A673 (cell line): ENCODE results near the gene CCDC179. TPM values are rescaled to one million over a fixed set of nuclear protein-coding genes. Genes with fewer than 3 reads are reported as not detected.

ENCODE experiments used
- BruUV-seq: library from RNA; stranded (reverse); fragments of 400-500 nt; replicated peaks from 2 replicates; lab custom pipeline; 2021; lab: Mats Ljungman, UMichigan
- CTCF ChIA-PET: fragments of 300-600 bp; sonication (Branson Sonifier 250); formaldehyde crosslinking; loops from one replicate; lab custom pipeline; 2022; ENCODE audit warnings: antibody characterized with exemption; lab: Charles Lee
- POLR2A ChIA-PET: fragments of 300-600 bp; sonication (Branson Sonifier 250); formaldehyde crosslinking; loops from one replicate; lab custom pipeline; 2022; ENCODE audit warnings: antibody characterized with exemption; ENCODE audit not compliant: low non-redundant PET; lab: Charles Lee
- DNase-seq: peaks from one replicate; pipeline ENCODE4 v3.0.0-alpha.2; 2015; ENCODE audit warnings: low spot score
- H3K27ac ChIP-seq: fragments of 200-600 bp; sonication (generic); 2 replicates; pipeline ENCODE4 v1.5.1; 2016; ENCODE audit warnings: mixed run types, low read depth, mild to moderate bottlenecking, mixed read lengths, antibody characterized with exemption, low read length; ENCODE audit not compliant: poor library complexity, severe bottlenecking
- H3K27me3 ChIP-seq: fragments of 200-600 bp; sonication (generic); replicated peaks from 2 replicates; pipeline ENCODE4 v1.6.1; 2017; ENCODE audit warnings: mixed run types, low read depth, mild to moderate bottlenecking, mixed read lengths, antibody characterized with exemption, low read length; ENCODE audit not compliant: insufficient read depth, poor library complexity
- H3K36me3 ChIP-seq: fragments of 200-600 bp; sonication (generic); 2 replicates; pipeline ENCODE4 v1.6.1; 2016; ENCODE audit warnings: mixed run types, mild to moderate bottlenecking, mixed read lengths, antibody characterized with exemption, low read length; ENCODE audit not compliant: insufficient read depth, poor library complexity, severe bottlenecking
- H3K4me1 ChIP-seq: fragments of 200-600 bp; sonication (generic); 2 replicates; pipeline ENCODE4 v1.6.1; 2017; ENCODE audit warnings: mixed run types, mild to moderate bottlenecking, mixed read lengths, antibody characterized with exemption, low read length; ENCODE audit not compliant: insufficient read depth, poor library complexity, severe bottlenecking
- H3K4me3 ChIP-seq: fragments of 200-600 bp; sonication (generic); 2 replicates; pipeline ENCODE4 v1.5.1; 2016; ENCODE audit warnings: low read depth, mixed run types, mild to moderate bottlenecking, mixed read lengths, low read length; ENCODE audit not compliant: poor library complexity, severe bottlenecking
- H3K9me3 ChIP-seq: fragments of 200-600 bp; sonication (generic); 2 replicates; pipeline ENCODE4 v1.6.1; 2016; ENCODE audit warnings: mixed run types, low read depth, mild to moderate bottlenecking, mixed read lengths, antibody characterized with exemption, low read length; ENCODE audit not compliant: poor library complexity, severe bottlenecking
- CTCF ChIP-seq: fragments of 300-800, 200-600 bp; sonication (generic); conservative IDR thresholded peaks from 2 replicates; pipeline ENCODE4 v1.5.1; 2017; ENCODE audit warnings: low read depth, mild to moderate bottlenecking, antibody characterized with exemption, low read length, moderate library complexity, mixed read lengths
- EZH2 ChIP-seq: fragments of 200-600 bp; sonication (generic); IDR thresholded peaks from 2 replicates; pipeline ENCODE4 v1.6.1; 2017; ENCODE audit warnings: borderline replicate concordance, low read depth, mild to moderate bottlenecking, mixed read lengths, antibody characterized with exemption, low read length; ENCODE audit not compliant: poor library complexity, severe bottlenecking
- intact Hi-C: fragments of 100-400 bp; cut with micrococcal nuclease; formaldehyde crosslinking; loops from one replicate; pipeline ENCODE4 v1.10.0; 2022; ENCODE audit not compliant: unreplicated experiment
- total RNA-seq: library from RNA; stranded (reverse); gene quantifications from 2 replicates; pipeline ENCODE4 v1.2.3, GENCODE V29; 2021

Gene CCDC179
- total RNA-seq, 1 experiment from 2014 or later: not detected

DNA sequence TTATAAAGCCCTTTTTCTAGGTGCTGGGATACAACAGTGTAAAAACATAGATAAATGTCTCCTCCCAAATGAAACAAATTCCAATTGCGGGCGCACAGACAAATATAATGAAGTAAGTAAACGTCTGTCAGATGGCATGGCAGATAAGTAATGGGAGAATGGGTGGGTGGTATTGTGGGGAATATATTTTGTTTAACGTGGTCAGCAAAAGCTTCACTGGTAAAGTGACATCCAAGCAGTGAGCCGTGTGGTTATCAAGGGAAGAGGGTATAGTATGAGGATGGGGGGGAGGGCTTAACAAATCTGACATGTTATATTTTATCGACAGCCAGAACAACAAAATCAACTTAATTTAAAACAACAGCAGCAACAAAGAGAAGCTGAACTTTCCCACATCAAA, 31.9 kb downstream of the CCDC179 start:
- CTCF ChIA-PET: interaction anchor here (0.6 kb wide), 1 partner anchor 127 kb away, joined by 3 read pairs; no protein-coding TSS in a partner anchor
- H3K4me1 ChIP-seq: peaks cover 4% of the 10 kb centered on the region
- H3K9me3 ChIP-seq: no peaks in the 10 kb centered on the region
- no peak overlapping the region for H3K27ac ChIP-seq
- DNase-seq: no peak
- POLR2A ChIA-PET: no interaction called here
- H3K36me3 ChIP-seq: peaks cover 9% of the 10 kb centered on the region
- TF ChIP-seq CTCF (no peak), EZH2 (no peak)
- intact Hi-C loops: no loop called here
- H3K27me3 ChIP-seq: no peaks in the 10 kb centered on the region
- BruUV-seq: TSS peak; percentile 33
- H3K4me3 ChIP-seq: peak overlapping the region; percentile 93

- POLR2A ChIA-PET: no interaction called here
- H3K9me3 ChIP-seq: no peaks in the 10 kb centered on the region
- DNase-seq: no peak
- no peaks in the 10 kb centered on the region for H3K27me3 ChIP-seq
- no peak overlapping the region for H3K27ac ChIP-seq
- intact Hi-C loops: no loop called here
- peaks cover 16% of the 10 kb centered on the region for H3K36me3 ChIP-seq
- BruUV-seq: no TSS peak
- TF ChIP-seq EZH2 (no peak), CTCF (no peak)
- H3K4me1 ChIP-seq: no peaks in the 10 kb centered on the region
- no peak overlapping the region for H3K4me3 ChIP-seq
- CTCF ChIA-PET: no interaction called here
These were observed 38.1 kb downstream of the CCDC179 start for GRCh38 chr11:22822203-22822602.

DNA sequence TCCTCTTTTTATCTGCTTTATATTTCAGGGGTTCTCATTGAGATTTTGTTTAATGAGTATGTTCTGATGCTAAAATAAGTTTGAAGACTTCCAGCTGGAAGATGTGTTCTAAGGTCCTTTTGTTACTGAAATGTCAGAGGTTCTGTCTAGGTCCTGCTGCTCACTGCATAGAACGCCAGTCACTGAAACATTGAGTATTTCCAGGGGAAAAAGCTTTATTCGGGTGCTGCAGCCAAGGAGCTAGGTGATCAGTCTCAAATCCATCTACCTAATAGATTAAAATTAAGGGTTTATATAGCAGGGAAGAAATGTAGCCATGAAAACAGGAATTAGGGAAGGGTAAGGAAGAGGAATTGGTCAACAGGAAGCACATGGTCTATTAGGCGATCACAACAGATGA, 50.4 kb downstream of the CCDC179 start:
- ChIA-PET POLR2A (no interaction called here), CTCF (no interaction called here)
- TF ChIP-seq EZH2 (no peak), CTCF (no peak)
- Histone ChIP-seq H3K9me3 (peaks cover 7% of the 10 kb centered on the region), H3K36me3 (no peaks in the 10 kb centered on the region), H3K27me3 (no peaks in the 10 kb centered on the region), H3K4me3 (no peak overlapping the region), H3K27ac (no peak overlapping the region), H3K4me1 (peaks cover 17% of the 10 kb centered on the region)
- DNase-seq: no peak
- intact Hi-C loops: loop anchor here (2.0 kb wide), 1 partner anchor 63 kb away; no protein-coding TSS in a partner anchor
- BruUV-seq: no TSS peak
